Activated naive CD4-positive, alpha-beta T cell treated with anti-CD3 and anti-CD28 coated beads for 36 hours (primary cell): ENCODE measurements around the gene NDUFB3. TPM values are rescaled to one million over a fixed set of nuclear protein-coding genes. Genes with fewer than 3 reads are reported as not detected.

ENCODE experiments used
- CTCF ChIA-PET: fragments of 350-600 bp; sonication (Branson Sonifier 250); formaldehyde crosslinking; loops from one replicate; lab custom pipeline; 2021; ENCODE audit warnings: antibody characterized with exemption; lab: Charles Lee
- DNase-seq: peaks from one replicate; pipeline ENCODE4 v3.0.0-alpha.2; 2020
- H3K27ac Mint-ChIP-seq: one replicate; pipeline ENCODE4 v1.8.0; 2021; ENCODE audit warnings: mild to moderate bottlenecking, mixed read lengths
- H3K27me3 Mint-ChIP-seq: one replicate; pipeline ENCODE4 v1.8.0; 2021; ENCODE audit warnings: low read depth, mixed read lengths
- H3K36me3 Mint-ChIP-seq: one replicate; pipeline ENCODE4 v1.8.0; 2021; ENCODE audit warnings: low read depth, mixed read lengths
- H3K4me1 Mint-ChIP-seq: one replicate; pipeline ENCODE4 v1.8.0; 2021; ENCODE audit warnings: low read depth, mixed read lengths
- H3K4me3 Mint-ChIP-seq: one replicate; pipeline ENCODE4 v1.8.0; 2021; ENCODE audit warnings: mild to moderate bottlenecking, moderate library complexity, mixed read lengths
- H3K9me3 Mint-ChIP-seq: one replicate; pipeline ENCODE4 v1.8.0; 2021; ENCODE audit warnings: mixed read lengths
- intact Hi-C: fragments of 100-400 bp; cut with micrococcal nuclease; formaldehyde crosslinking; loops from one replicate; pipeline ENCODE4 v1.15.1; 2023
- total RNA-seq, 2 experiments: library from RNA; stranded (reverse); gene quantifications; one replicate each; pipeline ENCODE4 v1.2.3, GENCODE V29; 2021

NDUFB3 gene
- total RNA-seq, 2 experiments from 2014 or later: 159 to 162 TPM

GRCh38 chr2:201100497-201100896, 28.7 kb downstream of the NDUFB3 start:
- intact Hi-C loops: no loop called here
- no peak for DNase-seq

GRCh38 chr2:201105759-201106158, 34.0 kb downstream of the NDUFB3 start:
- H3K36me3 Mint-ChIP-seq: no peaks in the 10 kb centered on the region

More at GRCh38 chr2:201100497-201100896, 28.7 kb downstream of the NDUFB3 start:
- H3K27ac Mint-ChIP-seq: no peak overlapping the region
- no peaks in the 10 kb centered on the region for H3K27me3 Mint-ChIP-seq
- H3K4me3 Mint-ChIP-seq: no peak overlapping the region
- H3K4me1 Mint-ChIP-seq: no peaks in the 10 kb centered on the region
- CTCF ChIA-PET: interaction anchor here (1.0 kb wide), 1 partner anchor 14 kb away, joined by 4 read pairs; no protein-coding TSS in a partner anchor
- H3K9me3 Mint-ChIP-seq: no peaks in the 10 kb centered on the region
- H3K36me3 Mint-ChIP-seq: no peaks in the 10 kb centered on the region

GRCh38 chr2:201107624-201108023, 35.8 kb downstream of the NDUFB3 start:
- no peaks in the 10 kb centered on the region for H3K27me3 Mint-ChIP-seq
- H3K36me3 Mint-ChIP-seq: no peaks in the 10 kb centered on the region
- no peak for DNase-seq
- H3K27ac Mint-ChIP-seq: no peak overlapping the region
- intact Hi-C loops: no loop called here
- H3K4me1 Mint-ChIP-seq: peaks cover 2% of the 10 kb centered on the region
- CTCF ChIA-PET: interaction anchor here (0.6 to 1.5 kb wide), 7 partner anchors 37 to 869 kb away, joined by 3 to 5 read pairs (median 3); no protein-coding TSS in a partner anchor
- no peaks in the 10 kb centered on the region for H3K9me3 Mint-ChIP-seq
- no peak overlapping the region for H3K4me3 Mint-ChIP-seq

More at GRCh38 chr2:201105759-201106158, 34.0 kb downstream of the NDUFB3 start:
- Mint-ChIP-seq H3K27me3 (no peaks in the 10 kb centered on the region), H3K4me1 (no peaks in the 10 kb centered on the region), H3K9me3 (no peaks in the 10 kb centered on the region), H3K27ac (no peak overlapping the region), H3K4me3 (no peak overlapping the region)
- CTCF ChIA-PET: no interaction called here
- intact Hi-C loops: no loop called here
- no peak for DNase-seq

GRCh38 chr2:201108341-201108740, 36.5 kb downstream of the NDUFB3 start:
- H3K27ac Mint-ChIP-seq: no peak overlapping the region
- DNase-seq: no peak
- H3K4me1 Mint-ChIP-seq: peaks cover 4% of the 10 kb centered on the region
- H3K4me3 Mint-ChIP-seq: no peak overlapping the region
- no peaks in the 10 kb centered on the region for H3K27me3 Mint-ChIP-seq
- intact Hi-C loops: no loop called here
- H3K36me3 Mint-ChIP-seq: no peaks in the 10 kb centered on the region
- CTCF ChIA-PET: interaction anchor here (0.6 kb wide), 1 partner anchor 38 kb away, joined by 4 read pairs; no protein-coding TSS in a partner anchor
- H3K9me3 Mint-ChIP-seq: no peaks in the 10 kb centered on the region

- CTCF ChIA-PET: interaction anchor here (0.7 to 1.2 kb wide), 2 partner anchors 37 to 73 kb away, joined by 3 to 5 read pairs; partner anchors contain the start of genes CASP10 and NDUFB3
Observed at GRCh38 chr2:201109186-201109585, 37.4 kb downstream of the NDUFB3 start.

GRCh38 chr2:201110615-201111014, 38.8 kb downstream of the NDUFB3 start:
- H3K4me3 Mint-ChIP-seq: no peak overlapping the region
- H3K4me1 Mint-ChIP-seq: peaks cover 19% of the 10 kb centered on the region
- intact Hi-C loops: no loop called here
- peaks cover 2% of the 10 kb centered on the region for H3K36me3 Mint-ChIP-seq
- no peak for DNase-seq
- no peak overlapping the region for H3K27ac Mint-ChIP-seq
- H3K9me3 Mint-ChIP-seq: no peaks in the 10 kb centered on the region
- no peaks in the 10 kb centered on the region for H3K27me3 Mint-ChIP-seq
- CTCF ChIA-PET: interaction anchor here (1.0 to 1.3 kb wide), 2 partner anchors 48 to 122 kb away, joined by 3 to 4 read pairs; no protein-coding TSS in a partner anchor

More at GRCh38 chr2:201109186-201109585, 37.4 kb downstream of the NDUFB3 start:
- Mint-ChIP-seq H3K27ac (no peak overlapping the region), H3K27me3 (no peaks in the 10 kb centered on the region), H3K9me3 (no peaks in the 10 kb centered on the region), H3K36me3 (no peaks in the 10 kb centered on the region), H3K4me1 (peaks cover 8% of the 10 kb centered on the region), H3K4me3 (no peak overlapping the region)
- no peak for DNase-seq
- intact Hi-C loops: no loop called here

- Mint-ChIP-seq H3K36me3 (peaks cover 2% of the 10 kb centered on the region), H3K27ac (no peak overlapping the region), H3K9me3 (no peaks in the 10 kb centered on the region), H3K27me3 (no peaks in the 10 kb centered on the region), H3K4me3 (no peak overlapping the region), H3K4me1 (peaks cover 23% of the 10 kb centered on the region)
- intact Hi-C loops: no loop called here
- no peak for DNase-seq
- CTCF ChIA-PET: no interaction called here
Observed at GRCh38 chr2:201111096-201111495, 39.3 kb downstream of the NDUFB3 start.

- no peak for DNase-seq
- peak overlapping the region; percentile 69 for H3K27ac Mint-ChIP-seq
- H3K27me3 Mint-ChIP-seq: no peaks in the 10 kb centered on the region
- H3K4me1 Mint-ChIP-seq: peaks cover 25% of the 10 kb centered on the region
- no peaks in the 10 kb centered on the region for H3K9me3 Mint-ChIP-seq
- peak overlapping the region; percentile 96 for H3K4me3 Mint-ChIP-seq
- CTCF ChIA-PET: interaction anchor here (0.6 to 7.6 kb wide), 8 partner anchors 17 to 541 kb away, joined by 3 to 56 read pairs (median 4); no protein-coding TSS in a partner anchor
- intact Hi-C loops: no loop called here
- peaks cover 12% of the 10 kb centered on the region for H3K36me3 Mint-ChIP-seq
Observed at GRCh38 chr2:201114350-201114749, 42.5 kb downstream of the NDUFB3 start.

GRCh38 chr2:201114846-201115245, 43.0 kb downstream of the NDUFB3 start:
- CTCF ChIA-PET: interaction anchor here (0.6 to 7.6 kb wide), 11 partner anchors 14 to 542 kb away, joined by 3 to 56 read pairs (median 4); partner anchors contain the start of gene CASP10
- intact Hi-C loops: loop anchor here (5.0 kb wide), 2 partner anchors 247 to 1522 kb away; no protein-coding TSS in a partner anchor
- H3K4me1 Mint-ChIP-seq: peaks cover 25% of the 10 kb centered on the region
- no peaks in the 10 kb centered on the region for H3K9me3 Mint-ChIP-seq
- H3K36me3 Mint-ChIP-seq: peaks cover 15% of the 10 kb centered on the region
- peak overlapping the region; percentile 96 for H3K4me3 Mint-ChIP-seq
- DNase-seq: no peak
- H3K27ac Mint-ChIP-seq: peak overlapping the region; percentile 69
- no peaks in the 10 kb centered on the region for H3K27me3 Mint-ChIP-seq

GRCh38 chr2:201116115-201116958, 44.5 kb downstream of the NDUFB3 start, which contains the start of gene CFLAR:
Gene CFLAR, plus strand, starts transcription at chr2:201116164. Its CDS starts 13,702 bp downstream, at chr2:201129866.
- H3K36me3 Mint-ChIP-seq: peaks cover 24% of the 10 kb centered on the region
- peak; percentile 87 for DNase-seq
- H3K9me3 Mint-ChIP-seq: no peaks in the 10 kb centered on the region
- H3K4me3 Mint-ChIP-seq: peak within 1 kb of the TSS; percentile 96
- intact Hi-C loops: loop anchor here (1.0 to 5.0 kb wide), 4 partner anchors 45 to 1521 kb away; partner anchors contain the start of genes BZW1 and HYCC2
- CTCF ChIA-PET: interaction anchor here (0.7 to 7.6 kb wide), 9 partner anchors 15 to 302 kb away, joined by 3 to 56 read pairs (median 4); partner anchors contain the start of gene CASP10
- H3K27me3 Mint-ChIP-seq: no peaks in the 10 kb centered on the region
- peak within 1 kb of the TSS; percentile 100 for H3K27ac Mint-ChIP-seq
- H3K4me1 Mint-ChIP-seq: peaks cover 28% of the 10 kb centered on the region

GRCh38 chr2:201116959-201117734, 45.3 kb downstream of the NDUFB3 start:
- peaks cover 30% of the 10 kb centered on the region for H3K36me3 Mint-ChIP-seq
- H3K9me3 Mint-ChIP-seq: no peaks in the 10 kb centered on the region
- no peaks in the 10 kb centered on the region for H3K27me3 Mint-ChIP-seq

More at GRCh38 chr2:201116959-201117734, 45.3 kb downstream of the NDUFB3 start:
- DNase-seq: peak; percentile 56
- H3K4me1 Mint-ChIP-seq: peaks cover 32% of the 10 kb centered on the region
- intact Hi-C loops: loop anchor here (1.0 to 5.0 kb wide), 8 partner anchors 12 to 1520 kb away; partner anchors contain the start of genes BZW1, HYCC2, NIF3L1 and PPIL3
- CTCF ChIA-PET: interaction anchor here (0.6 to 7.6 kb wide), 12 partner anchors 14 to 189 kb away, joined by 3 to 56 read pairs (median 3); partner anchors contain the start of gene CASP10
- H3K4me3 Mint-ChIP-seq: peak overlapping the region; percentile 96
- H3K27ac Mint-ChIP-seq: peak overlapping the region; percentile 100
